ENCODE measurements around the gene SNRNP27. TPM values are rescaled to one million over a fixed set of nuclear protein-coding genes. Genes with fewer than 3 reads are reported as not detected.

SNRNP27 gene
- total and polyA plus RNA-seq, 2 donors (not counting 1 experiment from before 2014, with no cell fraction given) = 38.8 to 62.9 TPM

GRCh38 chr2:69943000-69943842 lies 49.5 kb downstream of the SNRNP27 start:
- H3K79me2 ChIP-seq (ENCODE audit: control insufficient read depth, insufficient read depth, low read length) = no peaks in the 10 kb centered on the region
- no peak overlapping the region for H3K4me2 ChIP-seq (ENCODE audit: extremely low read depth, insufficient read depth, low read length)
- peaks cover 9% of the 10 kb centered on the region for H3K4me1 ChIP-seq (ENCODE audit: control insufficient read depth, extremely low read depth, insufficient read depth, low read length)
- no peak for DNase-seq (ENCODE audit: low read depth in 2 of 2)
- no peaks in the 10 kb centered on the region for H3K27me3 ChIP-seq (ENCODE audit: control insufficient read depth, insufficient read depth, low read length)
- no peak overlapping the region for H2AFZ ChIP-seq (ENCODE audit: low read length)
- H3K36me3 ChIP-seq (ENCODE audit: control insufficient read depth, insufficient read depth, low read length) = peaks cover 2% of the 10 kb centered on the region
- TF ChIP-seq EZH2 (IDR thresholded peaks at IDR 0.05; ENCODE audit: low read length, missing control alignments) = no peak
- TF ChIP-seq CTCF (conservative IDR thresholded peaks at IDR 0.05 in 1 of 2, IDR thresholded peaks at IDR 0.05 in 1 of 2; ENCODE audit: low read depth in 1 of 2, low read length in 2 of 2) = no peak
- no peak overlapping the region for H3K9ac ChIP-seq (ENCODE audit: insufficient read depth, low read length)
- no peaks in the 10 kb centered on the region for H3K9me3 ChIP-seq (ENCODE audit: control insufficient read depth, insufficient read depth, low read depth, low read length)
- no peak overlapping the region for H3K27ac ChIP-seq (ENCODE audit: insufficient read depth, low read length)
- H4K20me1 ChIP-seq (ENCODE audit: control insufficient read depth, extremely low read depth, insufficient read depth, low read length) = no peaks in the 10 kb centered on the region
- no peak overlapping the region for H3K4me3 ChIP-seq (replicated peaks in 1 of 4; ENCODE audit: control extremely low read depth in 1 of 4, insufficient read depth in 1 of 4, low read depth in 3 of 4, low read length in 4 of 4)

- no peak overlapping the region for H3K4me2 ChIP-seq (ENCODE audit: extremely low read depth, insufficient read depth, low read length)
- H3K79me2 ChIP-seq (ENCODE audit: control insufficient read depth, insufficient read depth, low read length) = no peaks in the 10 kb centered on the region
- peaks cover 2% of the 10 kb centered on the region for H3K36me3 ChIP-seq (ENCODE audit: control insufficient read depth, insufficient read depth, low read length)
- no peak overlapping the region for H2AFZ ChIP-seq (ENCODE audit: low read length)
- no peaks in the 10 kb centered on the region for H3K9me3 ChIP-seq (ENCODE audit: control insufficient read depth, insufficient read depth, low read depth, low read length)
- no peak overlapping the region for H3K9ac ChIP-seq (ENCODE audit: insufficient read depth, low read length)
- no peaks in the 10 kb centered on the region for H4K20me1 ChIP-seq (ENCODE audit: control insufficient read depth, extremely low read depth, insufficient read depth, low read length)
- no peaks in the 10 kb centered on the region for H3K27me3 ChIP-seq (ENCODE audit: control insufficient read depth, insufficient read depth, low read length)
- DNase-seq (ENCODE audit: low read depth in 2 of 2) = no peak
- H3K27ac ChIP-seq (ENCODE audit: insufficient read depth, low read length) = no peak overlapping the region
- TF ChIP-seq EZH2 (IDR thresholded peaks at IDR 0.05; ENCODE audit: low read length, missing control alignments) (no peak), CTCF (conservative IDR thresholded peaks at IDR 0.05 in 1 of 2, IDR thresholded peaks at IDR 0.05 in 1 of 2; ENCODE audit: low read depth in 1 of 2, low read length in 2 of 2) (no peak)
- no peak overlapping the region for H3K4me3 ChIP-seq (replicated peaks in 1 of 4; ENCODE audit: control extremely low read depth in 1 of 4, insufficient read depth in 1 of 4, low read depth in 3 of 4, low read length in 4 of 4)
- peaks cover 9% of the 10 kb centered on the region for H3K4me1 ChIP-seq (ENCODE audit: control insufficient read depth, extremely low read depth, insufficient read depth, low read length)
These were observed 50.2 kb downstream of the SNRNP27 start for GRCh38 chr2:69943843-69944525.

- no peak for DNase-seq (ENCODE audit: low read depth in 2 of 2)
- H2AFZ ChIP-seq (ENCODE audit: low read length) = no peak overlapping the region
- H4K20me1 ChIP-seq (ENCODE audit: control insufficient read depth, extremely low read depth, insufficient read depth, low read length) = no peaks in the 10 kb centered on the region
- H3K36me3 ChIP-seq (ENCODE audit: control insufficient read depth, insufficient read depth, low read length) = peaks cover under 1% of the 10 kb centered on the region
- H3K4me2 ChIP-seq (ENCODE audit: extremely low read depth, insufficient read depth, low read length) = no peak overlapping the region
- H3K9ac ChIP-seq (ENCODE audit: insufficient read depth, low read length) = no peak overlapping the region
- peaks cover 9% of the 10 kb centered on the region for H3K4me1 ChIP-seq (ENCODE audit: control insufficient read depth, extremely low read depth, insufficient read depth, low read length)
- no peaks in the 10 kb centered on the region for H3K79me2 ChIP-seq (ENCODE audit: control insufficient read depth, insufficient read depth, low read length)
- no peak overlapping the region for H3K4me3 ChIP-seq (replicated peaks in 1 of 4; ENCODE audit: control extremely low read depth in 1 of 4, insufficient read depth in 1 of 4, low read depth in 3 of 4, low read length in 4 of 4)
- no peaks in the 10 kb centered on the region for H3K9me3 ChIP-seq (ENCODE audit: control insufficient read depth, insufficient read depth, low read depth, low read length)
- no peak for TF ChIP-seq CTCF (conservative IDR thresholded peaks at IDR 0.05 in 1 of 2, IDR thresholded peaks at IDR 0.05 in 1 of 2; ENCODE audit: low read depth in 1 of 2, low read length in 2 of 2)
- H3K27ac ChIP-seq (ENCODE audit: insufficient read depth, low read length) = no peak overlapping the region
- H3K27me3 ChIP-seq (ENCODE audit: control insufficient read depth, insufficient read depth, low read length) = no peaks in the 10 kb centered on the region
These were observed 51.0 kb downstream of the SNRNP27 start for GRCh38 chr2:69944756-69945155.
